ENCODE data around the gene GRM7. TPM values are rescaled to one million over a fixed set of nuclear protein-coding genes. Genes with fewer than 3 reads are reported as not detected.

The GRM7 gene
- total RNA-seq, 3 donors from 2014 or later: 0.59 to 1.3 (median 1.1) TPM

DNA sequence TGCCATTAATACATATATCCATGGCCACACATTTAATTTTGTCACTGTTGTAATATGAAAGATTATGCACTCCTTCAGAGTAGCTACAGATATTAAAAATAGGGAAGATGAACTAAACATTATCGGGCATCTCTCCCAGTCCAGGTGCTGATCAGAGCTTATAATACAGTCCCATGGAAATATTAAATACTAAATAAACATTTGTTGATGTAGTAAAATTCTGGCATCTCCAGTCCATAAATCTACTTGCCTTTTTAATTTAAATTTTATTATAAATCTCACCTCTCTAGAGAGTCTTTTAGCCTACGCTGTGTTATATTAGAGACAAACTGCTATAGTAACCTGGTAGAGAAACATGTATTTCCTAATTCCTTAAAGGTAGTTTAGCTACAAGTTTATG lies 297.6 kb downstream of the GRM7 start:
- no peak overlapping the region for H3K4me3 ChIP-seq
- no peak overlapping the region for H3K27ac ChIP-seq
- no peaks in the 10 kb centered on the region for H3K9me3 ChIP-seq
- H3K4me1 ChIP-seq: no peaks in the 10 kb centered on the region
- no peak for DNase-seq (ENCODE audit: low spot score in 2 of 2)
- intact Hi-C loops (cut with DNase I; ENCODE audit: low total_unique reads): no loop called here
- H3K36me3 ChIP-seq: no peaks in the 10 kb centered on the region
- H3K27me3 ChIP-seq: no peaks in the 10 kb centered on the region
- TF ChIP-seq, protein P1, sequence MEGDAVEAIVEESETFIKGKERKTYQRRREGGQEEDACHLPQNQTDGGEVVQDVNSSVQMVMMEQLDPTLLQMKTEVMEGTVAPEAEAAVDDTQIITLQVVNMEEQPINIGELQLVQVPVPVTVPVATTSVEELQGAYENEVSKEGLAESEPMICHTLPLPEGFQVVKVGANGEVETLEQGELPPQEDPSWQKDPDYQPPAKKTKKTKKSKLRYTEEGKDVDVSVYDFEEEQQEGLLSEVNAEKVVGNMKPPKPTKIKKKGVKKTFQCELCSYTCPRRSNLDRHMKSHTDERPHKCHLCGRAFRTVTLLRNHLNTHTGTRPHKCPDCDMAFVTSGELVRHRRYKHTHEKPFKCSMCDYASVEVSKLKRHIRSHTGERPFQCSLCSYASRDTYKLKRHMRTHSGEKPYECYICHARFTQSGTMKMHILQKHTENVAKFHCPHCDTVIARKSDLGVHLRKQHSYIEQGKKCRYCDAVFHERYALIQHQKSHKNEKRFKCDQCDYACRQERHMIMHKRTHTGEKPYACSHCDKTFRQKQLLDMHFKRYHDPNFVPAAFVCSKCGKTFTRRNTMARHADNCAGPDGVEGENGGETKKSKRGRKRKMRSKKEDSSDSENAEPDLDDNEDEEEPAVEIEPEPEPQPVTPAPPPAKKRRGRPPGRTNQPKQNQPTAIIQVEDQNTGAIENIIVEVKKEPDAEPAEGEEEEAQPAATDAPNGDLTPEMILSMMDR (IDR thresholded peaks at IDR 0.05): no peak
- TF ChIP-seq POLR2A (IDR thresholded peaks at IDR 0.05) (no peak), POLR2AphosphoS5 (IDR thresholded peaks at IDR 0.05) (no peak)

DNA sequence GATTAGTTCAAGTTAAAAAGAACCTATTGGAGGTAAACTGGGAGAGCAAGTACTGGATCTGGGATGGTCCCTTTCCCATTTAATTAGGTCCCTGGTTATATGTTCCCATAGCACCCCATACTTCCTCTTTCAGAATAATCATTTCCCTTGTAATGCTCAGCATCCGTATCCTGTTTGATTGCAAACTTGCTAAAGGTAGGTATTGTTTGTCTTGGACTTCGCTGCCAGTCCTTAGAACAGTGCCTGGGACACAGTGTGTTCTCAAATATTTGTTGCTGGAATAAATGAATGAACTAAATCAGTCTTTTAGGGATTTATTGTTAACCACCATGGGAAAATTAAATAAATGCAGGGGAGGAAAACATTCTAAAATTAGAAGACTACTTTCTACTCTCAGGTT lies 299.8 kb downstream of the GRM7 start:
- intact Hi-C loops (cut with DNase I; ENCODE audit: low total_unique reads): no loop called here
- Histone ChIP-seq H3K4me1 (no peaks in the 10 kb centered on the region), H3K4me3 (no peak overlapping the region), H3K9me3 (no peaks in the 10 kb centered on the region), H3K27me3 (no peaks in the 10 kb centered on the region), H3K36me3 (no peaks in the 10 kb centered on the region), H3K27ac (no peak overlapping the region)
- DNase-seq (ENCODE audit: low spot score in 2 of 2): no peak
- TF ChIP-seq POLR2AphosphoS5 (IDR thresholded peaks at IDR 0.05) (no peak), POLR2A (IDR thresholded peaks at IDR 0.05) (no peak)
- TF ChIP-seq, protein P1 (IDR thresholded peaks at IDR 0.05): no peak

DNA sequence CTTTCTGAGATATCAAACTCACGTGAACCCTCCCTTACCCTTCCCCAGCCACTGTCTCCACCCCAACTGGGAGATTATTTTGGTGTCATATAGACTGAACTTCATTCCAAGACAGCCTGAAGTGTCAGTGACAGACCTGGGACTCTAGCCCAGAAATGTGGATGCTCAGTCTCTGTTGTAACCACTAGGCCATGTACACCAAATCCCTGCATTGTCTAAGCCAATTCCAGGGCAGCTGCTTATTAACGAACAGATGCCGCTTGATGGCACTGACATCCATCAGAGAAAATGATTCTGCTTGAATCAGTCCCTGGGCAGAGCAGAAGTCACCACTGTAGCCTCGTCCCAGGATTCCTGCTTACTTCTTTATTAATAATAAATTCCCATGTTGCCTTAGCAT lies 305.5 kb downstream of the GRM7 start:
- TF ChIP-seq, protein P1 (IDR thresholded peaks at IDR 0.05): no peak
- TF ChIP-seq POLR2AphosphoS5 (IDR thresholded peaks at IDR 0.05): no peak
- TF ChIP-seq POLR2A (IDR thresholded peaks at IDR 0.05): no peak
- Histone ChIP-seq H3K4me1 (no peaks in the 10 kb centered on the region), H3K36me3 (no peaks in the 10 kb centered on the region), H3K4me3 (no peak overlapping the region), H3K9me3 (no peaks in the 10 kb centered on the region), H3K27me3 (no peaks in the 10 kb centered on the region), H3K27ac (no peak overlapping the region)
- DNase-seq (ENCODE audit: low spot score in 2 of 2): no peak
- intact Hi-C loops (cut with DNase I; ENCODE audit: low total_unique reads): no loop called here

DNA sequence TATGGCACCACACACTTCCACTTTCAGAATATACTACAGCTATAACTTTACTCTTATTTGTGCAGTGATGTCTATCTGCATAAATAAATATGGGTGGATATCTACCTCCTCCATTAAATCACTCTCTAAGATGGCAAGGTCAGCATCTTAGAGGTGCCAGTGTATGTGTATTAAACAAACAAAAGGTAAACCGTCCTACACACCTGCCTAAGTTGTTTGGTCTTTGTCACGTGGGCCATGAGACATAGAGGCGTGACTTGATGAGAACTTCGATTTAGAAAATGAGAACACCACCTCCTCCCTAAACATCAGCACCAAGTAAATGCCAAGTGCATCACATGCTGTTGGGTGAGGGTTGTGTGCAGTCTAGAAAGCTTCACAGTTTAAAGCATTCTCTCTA lies 310.6 kb downstream of the GRM7 start:
- Histone ChIP-seq H3K27ac (no peak overlapping the region), H3K36me3 (no peaks in the 10 kb centered on the region), H3K4me1 (no peaks in the 10 kb centered on the region), H3K9me3 (no peaks in the 10 kb centered on the region), H3K4me3 (no peak overlapping the region), H3K27me3 (no peaks in the 10 kb centered on the region)
- TF ChIP-seq POLR2A (IDR thresholded peaks at IDR 0.05) (no peak), POLR2AphosphoS5 (IDR thresholded peaks at IDR 0.05) (no peak)
- TF ChIP-seq, protein P1 (IDR thresholded peaks at IDR 0.05): no peak
- intact Hi-C loops (cut with DNase I; ENCODE audit: low total_unique reads): no loop called here
- no peak for DNase-seq (ENCODE audit: low spot score in 2 of 2)

DNA sequence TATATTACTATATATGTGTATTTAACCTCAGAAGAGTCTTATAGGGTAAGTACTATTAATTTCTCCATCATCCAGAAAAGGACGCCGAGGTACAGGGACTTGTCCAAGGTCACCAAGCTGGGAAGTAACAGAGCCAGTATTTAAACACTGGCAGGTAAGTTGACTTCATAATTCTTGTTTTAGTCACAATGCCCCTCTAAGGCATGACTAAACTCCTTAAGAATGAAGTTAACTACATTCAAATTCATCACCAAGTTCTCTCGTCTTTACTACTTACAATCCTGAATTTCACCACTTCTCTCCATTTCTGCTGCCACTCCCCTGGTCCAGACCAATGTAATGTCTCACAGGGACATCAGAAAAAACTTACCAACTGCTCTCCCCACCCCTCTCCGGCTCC lies 312.1 kb downstream of the GRM7 start:
- Histone ChIP-seq H3K27ac (no peak overlapping the region), H3K27me3 (no peaks in the 10 kb centered on the region), H3K4me1 (no peaks in the 10 kb centered on the region), H3K36me3 (no peaks in the 10 kb centered on the region), H3K4me3 (no peak overlapping the region), H3K9me3 (no peaks in the 10 kb centered on the region)
- TF ChIP-seq POLR2AphosphoS5 (IDR thresholded peaks at IDR 0.05) (no peak), POLR2A (IDR thresholded peaks at IDR 0.05) (no peak)
- TF ChIP-seq, protein P1 (IDR thresholded peaks at IDR 0.05): no peak
- DNase-seq (ENCODE audit: low spot score in 2 of 2): no peak
- intact Hi-C loops (cut with DNase I; ENCODE audit: low total_unique reads): no loop called here
